AG10803 (cell line): ENCODE data around the gene ADORA3.
A peak's percentile ranks its signal among the peaks of the same experiment; 100 is the strongest.

Experiments used
- DNase-seq: peaks from one replicate; pipeline ENCODE4 v3.0.0; 2010; ENCODE audit warnings: low read depth
- H3K4me3 ChIP-seq: 2 replicates; pipeline ENCODE4 v1.5.1; 2011; ENCODE audit warnings: mild to moderate bottlenecking, low read length, control low read depth
- CTCF ChIP-seq: conservative IDR thresholded peaks from 2 replicates; pipeline ENCODE4 v1.5.1; 2011; ENCODE audit warnings: mild to moderate bottlenecking, low read length, control low read depth, inconsistent platforms

ADORA3 gene

GRCh38 chr1:111462370-111463028 lies 40.9 kb downstream of the ADORA3 start:
- H3K4me3 ChIP-seq = no peak overlapping the region
- no peak for TF ChIP-seq CTCF
- no peak for DNase-seq

GRCh38 chr1:111461765-111462164 lies 41.7 kb downstream of the ADORA3 start:
- TF ChIP-seq CTCF = no peak
- no peak overlapping the region for H3K4me3 ChIP-seq
- no peak for DNase-seq

GRCh38 chr1:111455642-111456031 lies 47.8 kb downstream of the ADORA3 start:
- no peak for TF ChIP-seq CTCF
- H3K4me3 ChIP-seq = no peak overlapping the region
- no peak for DNase-seq

GRCh38 chr1:111454859-111455641 lies 48.4 kb downstream of the ADORA3 start:
- DNase-seq = no peak
- H3K4me3 ChIP-seq = no peak overlapping the region
- no peak for TF ChIP-seq CTCF

- no peak for DNase-seq
- no peak overlapping the region for H3K4me3 ChIP-seq
- TF ChIP-seq CTCF = no peak
Measured at GRCh38 chr1:111453706-111454105, 49.7 kb downstream of the ADORA3 start.

GRCh38 chr1:111452581-111452980 lies 50.9 kb downstream of the ADORA3 start:
- no peak for TF ChIP-seq CTCF
- no peak for DNase-seq
- H3K4me3 ChIP-seq = no peak overlapping the region

GRCh38 chr1:111450185-111450584 lies 53.2 kb downstream of the ADORA3 start:
- no peak for DNase-seq
- no peak for TF ChIP-seq CTCF
- H3K4me3 ChIP-seq = peak overlapping the region; percentile 96
